Esophagus muscularis mucosa (tissue), 3 donors: ENCODE data around the gene LHX3.

Experiments
- CTCF ChIP-seq, 3 experiments: fragments of 200-600 bp in 2 of 3; fragments of 450-650 bp in 1 of 3; sonication (generic) in 2 of 3; IDR thresholded peaks; one replicate each; pipeline ENCODE4 v1.5.1; 2017 to 2019; ENCODE audit warnings: antibody characterized with exemption in 3 of 3, mild to moderate bottlenecking in 2 of 3, moderate library complexity in 1 of 3
- POLR2A ChIP-seq: fragments of 450-650 bp; IDR thresholded peaks from one replicate; pipeline ENCODE4 v1.6.1; 2017; ENCODE audit warnings: antibody characterized with exemption, moderate library complexity, mild to moderate bottlenecking, low read depth

GRCh38 chr9:136182850-136183422, 22.0 kb downstream of the LHX3 start:
- TF ChIP-seq CTCF (IDR thresholded peaks at IDR 0.05) = no peak
- TF ChIP-seq POLR2A = no peak
